Midbrain (tissue), 1 donor: ENCODE data around the gene SMIM24.
"Not testable (repeated sequence)": the region's sequence is repeated elsewhere in the genome, so short reads cannot be mapped to it uniquely, and the experiment has no call there.

Source experiments
- DNase-seq: peaks from one replicate; lab custom pipeline; 2025; lab: John Stamatoyannopoulos, UW

The SMIM24 gene

GRCh38 chr19:3433805-3434540 lies 46.4 kb downstream of the SMIM24 start:
- DNase-seq, result no peak

- DNase-seq, result no peak
Measured at GRCh38 chr19:3433313-3433712, 47.0 kb downstream of the SMIM24 start.

- no peak for DNase-seq
Measured at GRCh38 chr19:3431760-3432397, 48.4 kb downstream of the SMIM24 start.

- not testable (repeated sequence) for DNase-seq
Measured at GRCh38 chr19:3430366-3430680, 50.0 kb downstream of the SMIM24 start.

- DNase-seq, result no peak
Measured at GRCh38 chr19:3426433-3426832, 53.9 kb downstream of the SMIM24 start.
